HG03520 (cell line): ENCODE data around the gene AGAP1.
"Not testable (repeated sequence)": the region's sequence is repeated elsewhere in the genome, so short reads cannot be mapped to it uniquely, and the experiment has no call there.

Experiments
- ATAC-seq: cut with Tn5 transposase; IDR thresholded peaks from one replicate; pipeline ENCODE4 v1.9.1; 2021; ENCODE audit warnings: mild to moderate bottlenecking, moderate library complexity; ENCODE audit not compliant: unreplicated experiment

The AGAP1 gene

DNA sequence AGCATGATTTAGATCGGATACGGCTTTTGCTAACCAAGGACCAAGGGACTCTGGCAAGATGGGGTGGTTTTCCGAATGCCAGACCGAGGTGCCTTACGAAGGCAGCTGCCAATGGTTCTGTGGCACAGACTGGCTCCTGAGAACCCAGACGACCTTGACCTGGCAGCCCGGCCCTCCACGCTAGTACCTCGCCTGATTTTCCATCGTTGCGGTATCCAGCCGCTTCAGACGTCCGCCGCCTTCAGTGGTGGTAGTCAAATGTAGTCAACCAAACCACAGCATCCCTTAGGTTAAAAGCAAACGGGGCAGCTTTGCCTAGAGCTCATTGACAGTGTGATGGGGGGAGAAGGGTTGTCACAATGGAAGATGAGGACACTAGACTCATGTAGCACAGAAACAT, 631.7 kb downstream of the AGAP1 start:
- no peak for ATAC-seq

DNA sequence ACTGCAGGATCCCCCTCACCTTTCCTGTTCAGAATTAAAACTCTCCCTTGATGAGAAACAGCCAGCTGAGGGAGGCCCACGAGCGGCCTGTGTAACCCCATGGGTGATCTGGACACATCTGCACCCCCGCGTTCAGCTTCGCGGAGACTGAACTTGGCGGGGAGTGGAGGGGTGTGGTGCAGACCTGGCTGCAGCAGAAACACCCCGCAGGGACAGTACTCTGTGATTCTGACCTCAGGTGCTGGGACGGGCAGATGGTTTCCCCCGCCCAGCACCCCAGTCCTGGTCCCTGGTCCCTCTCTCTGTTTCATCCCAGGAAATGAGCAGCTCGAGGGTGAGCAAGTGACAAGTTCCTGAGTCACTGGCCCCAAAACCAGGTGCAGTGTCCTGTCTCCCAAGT, 633.2 kb downstream of the AGAP1 start:
- ATAC-seq, result no peak

DNA sequence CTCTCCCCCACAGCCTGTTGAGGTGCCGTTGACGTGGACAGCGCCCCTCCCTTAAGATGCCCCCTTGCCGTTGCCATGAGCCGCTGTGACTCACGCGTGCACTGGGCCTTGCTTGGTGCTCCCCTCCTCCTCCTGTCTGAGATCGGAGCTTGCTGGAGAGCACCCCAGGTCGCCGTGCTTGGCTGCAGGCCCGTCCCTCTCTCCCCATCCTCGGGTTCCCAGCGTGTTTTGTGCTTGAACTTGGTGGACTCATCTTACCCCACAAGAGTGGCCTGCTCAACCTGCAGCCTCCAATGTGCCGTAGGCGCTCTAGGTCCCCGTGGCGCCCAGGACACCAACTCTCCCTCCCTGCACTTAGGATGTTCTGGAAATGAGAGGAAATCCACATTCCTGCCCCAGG, 634.5 kb downstream of the AGAP1 start:
- no peak for ATAC-seq

DNA sequence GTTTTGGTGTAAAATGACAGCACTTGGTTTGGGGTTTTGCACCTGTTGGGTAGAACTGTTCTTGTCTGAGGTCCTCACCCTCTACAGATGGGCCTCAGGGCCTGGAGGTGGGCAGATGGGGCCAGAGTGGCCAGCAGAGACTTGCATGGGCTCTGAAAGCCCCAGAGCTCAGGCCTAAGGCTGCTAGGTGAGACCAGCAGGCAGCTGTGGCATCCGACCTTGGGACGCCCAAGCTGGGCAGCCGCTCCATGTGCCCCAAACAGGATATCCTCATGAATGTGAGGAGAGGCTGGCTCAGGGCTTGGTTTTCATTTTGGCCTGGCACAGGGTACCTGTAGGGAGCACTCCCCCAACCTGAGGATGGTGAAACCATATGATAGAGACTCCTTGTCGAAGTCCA, 636.1 kb downstream of the AGAP1 start:
- ATAC-seq, result no peak

DNA sequence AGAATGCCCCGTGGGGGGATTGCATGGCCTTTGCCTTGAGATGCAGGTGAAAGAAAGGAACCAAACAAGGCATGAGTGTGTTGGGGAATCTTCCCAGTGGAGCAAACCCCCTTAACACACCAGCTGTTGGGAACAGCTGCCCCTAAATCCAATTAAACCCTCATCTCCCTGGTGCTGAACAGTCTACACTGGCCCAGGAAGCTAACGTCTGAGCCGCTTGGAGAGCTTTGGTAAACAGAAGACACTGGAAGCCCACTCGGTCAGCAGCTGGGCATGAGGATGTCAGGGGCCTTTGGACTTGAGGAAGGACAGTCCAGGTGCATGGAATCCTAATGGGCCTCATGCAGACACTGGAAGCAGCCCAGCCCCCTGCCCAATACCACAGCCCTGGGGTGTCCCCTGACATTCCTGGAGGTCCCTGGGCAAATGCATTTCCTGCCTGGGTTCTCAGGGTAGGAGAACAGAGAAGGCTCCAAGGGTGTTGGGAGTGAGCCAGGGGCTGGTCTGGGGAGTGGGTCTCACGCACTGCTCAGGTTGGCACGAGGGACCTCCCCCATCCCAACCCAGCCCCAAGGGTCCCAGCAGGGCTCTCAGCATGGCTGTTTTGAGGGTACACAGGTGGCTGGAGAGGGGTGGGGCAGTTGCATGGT, 636.6 kb downstream of the AGAP1 start:
- ATAC-seq, result no peak

DNA sequence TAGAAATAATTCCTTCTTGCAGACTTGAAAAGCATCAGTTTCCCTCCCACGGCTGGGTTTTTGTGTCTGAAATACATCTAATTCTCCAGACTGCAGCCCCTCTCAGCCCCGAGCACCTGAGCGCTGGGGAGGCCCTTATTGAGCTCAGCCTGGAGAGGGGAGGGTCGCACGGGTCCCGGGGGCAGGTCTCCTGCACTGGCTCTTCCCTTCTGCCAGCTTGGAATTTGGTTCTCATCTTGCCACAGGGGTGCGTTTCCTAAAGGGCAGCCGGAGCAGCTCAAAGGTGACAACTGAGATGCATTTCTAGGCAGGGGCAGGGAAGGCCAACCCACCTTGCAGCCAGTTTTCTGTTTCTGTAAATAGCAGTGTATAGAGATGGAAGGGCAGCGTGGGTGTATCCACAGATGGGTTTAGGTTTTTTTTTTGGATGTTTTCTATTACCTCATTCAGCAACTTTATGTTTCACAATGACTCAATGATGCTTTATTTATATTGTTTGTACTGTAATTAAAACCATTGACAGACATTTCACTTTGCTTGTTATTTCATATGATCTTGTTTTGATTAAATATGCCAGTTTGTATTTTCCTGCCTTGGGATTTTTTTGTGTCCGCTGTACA, 637.3 kb downstream of the AGAP1 start:
- no peak for ATAC-seq

DNA sequence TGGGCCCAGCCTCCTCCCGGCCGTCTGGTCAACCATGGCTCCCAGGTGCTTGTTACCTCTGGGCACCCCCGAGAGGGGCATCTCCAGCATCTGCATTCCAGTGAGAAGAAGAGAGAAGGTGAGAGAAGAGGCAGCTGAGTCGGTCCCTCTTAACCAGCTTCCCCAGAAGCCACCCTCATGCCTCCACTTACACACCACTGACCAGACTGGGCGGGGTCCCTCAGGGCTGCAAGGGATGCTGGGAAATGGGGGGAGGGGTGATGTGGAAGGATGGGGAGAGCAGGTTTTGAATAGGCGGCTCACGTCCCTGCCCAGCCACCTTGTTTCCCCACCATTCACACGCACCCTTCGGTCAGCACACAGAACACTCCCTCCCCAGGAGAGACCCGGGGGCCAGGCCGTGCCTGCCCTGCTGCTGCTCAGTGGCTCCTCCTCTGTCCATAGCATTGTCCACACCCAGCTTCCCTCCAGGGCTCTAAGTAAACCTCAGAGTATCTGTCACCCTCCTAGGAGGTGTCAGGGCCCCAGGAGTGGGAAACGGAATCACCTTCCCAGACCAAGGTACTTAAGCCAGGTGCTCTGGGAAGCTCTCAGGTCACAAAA, 639.7 kb downstream of the AGAP1 start:
- ATAC-seq, result no peak

DNA sequence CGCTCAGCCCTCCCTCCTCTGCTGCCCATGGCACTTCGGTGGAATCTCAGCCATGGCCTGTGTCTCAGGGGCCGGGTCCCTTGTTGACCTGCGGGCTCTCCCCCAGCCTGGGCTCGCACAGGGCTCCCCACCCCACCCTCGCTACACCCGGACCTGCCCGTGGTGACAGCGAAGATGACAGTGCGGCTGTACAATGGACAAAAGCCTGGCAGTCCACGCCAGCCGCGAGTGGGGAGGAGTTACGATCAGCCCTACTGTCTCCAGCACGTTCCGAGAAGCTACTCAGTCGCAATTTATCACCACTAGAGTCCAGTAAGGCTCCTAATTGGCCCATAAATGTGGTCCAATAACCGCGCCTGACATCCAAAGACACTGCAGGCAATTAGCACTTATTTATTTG, 642.7 kb downstream of the AGAP1 start:
- ATAC-seq, result no peak

DNA sequence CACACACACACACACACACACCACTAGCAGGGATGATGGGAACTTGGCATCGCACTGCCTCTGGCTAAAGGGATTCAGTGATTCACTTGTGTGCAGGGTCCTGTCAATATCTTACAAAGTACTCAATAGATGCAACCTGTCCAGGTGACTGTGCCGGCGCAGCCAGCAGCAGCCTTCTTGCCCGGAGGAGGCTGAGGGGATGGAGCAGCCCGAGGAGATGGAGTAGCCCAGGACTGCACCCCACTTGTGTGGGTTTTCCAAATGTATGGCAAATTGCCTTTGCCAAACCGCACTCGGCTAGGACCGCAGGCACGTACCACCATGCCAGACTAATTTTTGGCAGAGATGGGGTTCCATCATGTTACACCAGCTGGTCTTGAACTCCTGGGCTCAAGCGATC, 643.2 kb downstream of the AGAP1 start:
- ATAC-seq, result no peak

DNA sequence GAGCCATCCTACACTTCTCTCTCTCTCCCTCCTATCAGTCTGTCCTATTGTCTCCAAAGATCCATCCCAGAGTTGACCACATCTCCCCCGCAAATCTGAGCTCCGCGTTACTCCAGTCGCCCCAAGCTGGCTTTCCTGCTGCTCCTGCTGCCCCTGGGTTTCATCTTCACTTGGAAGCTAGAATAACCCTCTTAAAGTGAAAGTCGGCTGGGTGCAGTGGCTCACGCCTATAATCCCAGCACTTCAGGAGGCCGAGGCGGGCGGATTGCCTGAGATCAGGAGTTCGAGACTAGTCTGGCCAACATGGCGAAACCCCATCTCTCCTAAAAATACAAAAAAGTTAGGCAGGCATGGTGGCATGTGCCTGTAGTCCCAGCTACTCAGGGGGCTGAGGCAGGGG, 647.8 kb downstream of the AGAP1 start:
- not testable (repeated sequence) for ATAC-seq

DNA sequence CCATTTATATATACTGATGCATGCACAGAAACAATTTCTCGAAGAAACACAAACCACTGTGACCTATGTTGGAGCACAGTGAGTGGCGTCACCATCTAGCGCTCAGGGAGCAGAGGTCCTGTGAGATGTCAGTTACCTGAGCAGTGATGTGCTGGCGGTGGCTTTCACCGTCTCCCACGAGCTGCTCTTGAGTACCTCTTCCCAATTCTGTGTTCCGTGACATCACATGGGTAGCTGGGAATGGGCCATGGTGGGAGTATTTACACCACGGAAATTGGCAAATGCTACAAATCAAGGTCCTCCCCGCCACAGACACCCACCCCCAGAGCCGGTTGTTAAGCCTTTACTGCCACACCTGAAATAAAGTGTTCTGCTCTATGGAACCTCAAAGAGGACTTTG, 650.0 kb downstream of the AGAP1 start:
- no peak for ATAC-seq

DNA sequence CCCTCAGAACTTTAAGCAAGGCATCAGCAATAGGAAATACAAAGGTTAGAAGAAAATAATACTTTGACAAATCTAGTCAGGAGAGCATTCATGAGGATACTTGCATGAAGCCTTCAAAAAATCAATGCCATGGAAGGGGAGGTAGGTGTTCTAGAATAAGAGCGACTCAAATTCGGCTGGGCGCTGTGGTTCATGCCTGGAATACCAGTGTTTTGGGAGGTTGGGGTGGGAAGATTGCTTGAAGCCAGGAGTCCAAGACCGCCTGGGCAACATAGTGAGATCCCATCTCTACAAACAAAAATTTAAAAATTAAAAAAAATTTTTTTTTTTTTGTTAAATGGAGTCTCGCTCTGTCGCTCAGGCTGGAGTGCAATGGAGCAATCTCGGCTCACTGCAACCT, 652.6 kb downstream of the AGAP1 start:
- ATAC-seq, result no peak

DNA sequence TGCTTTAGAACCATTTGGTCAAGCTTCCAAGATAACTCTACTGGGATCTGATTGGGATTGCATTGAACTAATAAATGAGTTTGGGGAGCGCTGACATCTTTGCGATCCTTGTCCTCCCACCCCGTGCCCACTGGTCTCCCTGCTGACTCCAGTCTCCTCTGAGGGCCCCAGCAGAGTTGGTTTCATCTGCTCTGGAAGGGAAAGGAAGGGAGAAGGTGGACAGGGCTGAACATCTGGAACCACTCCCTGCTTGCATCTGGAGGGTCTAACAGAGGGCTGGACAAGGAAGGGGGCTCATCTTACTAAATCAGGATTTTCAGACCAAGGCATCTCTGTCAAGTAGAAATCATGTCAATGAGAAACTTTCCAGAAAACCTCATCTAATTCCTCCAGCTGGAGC, 661.6 kb downstream of the AGAP1 start:
- ATAC-seq, result no peak

DNA sequence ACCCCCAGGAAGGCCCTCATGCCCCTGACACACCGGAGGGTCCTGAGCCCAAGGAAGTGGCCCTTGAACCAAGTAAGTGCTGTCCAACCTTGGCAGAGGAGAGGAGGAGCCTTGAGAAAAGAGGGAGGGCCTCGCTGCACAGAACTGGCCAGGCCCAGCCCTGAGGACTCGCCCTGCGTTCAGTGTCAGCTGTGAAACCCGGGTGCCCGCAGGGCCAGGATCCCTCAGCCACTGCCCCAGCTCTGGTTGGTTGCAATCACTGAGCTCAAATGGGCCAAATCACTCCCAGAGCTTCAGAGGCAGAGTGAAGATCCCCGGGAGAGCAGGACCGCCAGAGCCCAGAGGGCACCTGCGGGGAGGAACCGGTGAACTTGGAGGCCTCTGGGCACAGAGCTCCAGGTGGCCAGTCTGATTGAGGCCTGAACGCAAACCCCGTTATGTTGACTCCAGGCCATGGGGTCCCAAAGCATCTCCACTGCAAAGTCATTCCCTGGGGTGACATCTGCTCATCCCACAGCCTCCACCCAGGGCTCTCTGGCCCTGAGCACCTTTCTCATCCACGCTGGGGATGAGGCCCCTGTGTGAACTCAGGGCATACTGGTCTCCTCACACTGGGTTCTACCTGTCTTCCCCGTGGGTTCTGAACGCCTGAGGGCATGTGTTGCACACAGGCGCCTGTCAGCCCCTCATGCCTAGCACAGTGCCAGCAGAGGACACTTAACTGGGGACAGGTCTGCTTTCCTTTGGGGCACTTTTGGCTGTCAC, 662.4 kb downstream of the AGAP1 start:
- no peak for ATAC-seq

DNA sequence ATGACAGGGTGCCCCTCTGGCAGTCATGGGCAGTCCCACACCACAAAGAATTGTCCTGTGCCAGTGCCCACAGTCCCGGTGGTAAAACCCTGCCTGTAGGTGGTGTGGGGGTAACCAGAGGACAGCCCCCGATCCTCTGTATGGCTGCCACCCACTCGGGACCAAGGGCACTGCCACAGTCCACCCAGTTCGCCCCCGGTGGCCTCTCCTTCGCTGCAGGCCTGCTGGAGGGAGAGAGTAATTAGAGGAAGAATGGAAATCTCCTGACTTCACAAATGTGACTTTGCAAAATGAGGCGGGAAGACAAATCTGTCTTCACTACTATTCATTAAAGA, 663.0 kb downstream of the AGAP1 start:
- ATAC-seq, result no peak

DNA sequence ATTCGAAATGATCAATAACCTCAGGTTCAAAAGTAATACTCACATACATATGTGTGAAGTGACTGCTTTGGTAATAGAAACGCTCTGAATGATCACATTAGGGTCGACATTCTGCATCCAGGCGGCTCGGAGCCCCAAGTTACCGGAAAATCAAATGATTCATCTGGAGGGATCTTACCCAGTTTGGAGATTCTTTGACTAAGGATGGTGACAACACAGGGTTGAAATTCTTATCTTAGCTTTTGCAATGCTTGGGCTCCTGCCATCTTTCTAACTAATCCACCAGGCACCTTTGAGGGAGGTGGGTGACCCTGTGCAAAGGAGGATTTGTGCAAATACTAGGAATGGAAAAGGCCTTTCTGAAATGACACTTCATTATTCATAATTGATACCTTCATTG, 663.5 kb downstream of the AGAP1 start:
- ATAC-seq, result no peak

DNA sequence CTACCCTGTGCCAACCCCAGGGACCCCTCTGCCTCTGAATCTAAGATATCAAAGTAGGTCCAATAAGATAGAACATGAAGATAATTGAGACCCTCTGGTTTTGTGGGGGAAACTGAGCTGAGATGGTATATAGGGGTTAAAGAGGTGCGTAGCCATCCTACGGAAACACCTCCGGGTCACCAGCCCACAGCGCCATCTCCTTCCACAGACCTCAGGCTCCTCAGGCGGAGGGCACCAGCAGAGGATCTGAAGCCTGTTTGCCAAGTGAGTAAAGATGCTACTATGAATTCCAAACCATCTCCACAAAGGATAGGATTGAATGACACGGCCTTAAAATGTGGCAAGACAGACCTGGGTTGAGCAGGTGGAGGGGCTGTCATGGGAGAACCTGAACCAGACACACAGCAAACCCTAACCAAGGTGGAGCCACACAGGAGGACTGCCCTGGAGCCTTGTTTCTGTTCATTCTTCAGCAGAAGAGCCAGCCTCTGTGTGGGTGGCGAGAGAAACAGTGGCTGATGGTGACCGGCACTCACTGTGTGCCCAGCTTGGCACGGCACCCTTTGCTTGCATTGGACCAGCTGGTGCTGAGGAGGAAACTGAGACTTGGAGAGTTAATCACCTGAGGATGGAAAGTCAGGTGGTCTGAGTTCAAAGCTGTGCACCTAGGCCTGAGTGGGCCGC, 664.1 kb downstream of the AGAP1 start:
- no peak for ATAC-seq

DNA sequence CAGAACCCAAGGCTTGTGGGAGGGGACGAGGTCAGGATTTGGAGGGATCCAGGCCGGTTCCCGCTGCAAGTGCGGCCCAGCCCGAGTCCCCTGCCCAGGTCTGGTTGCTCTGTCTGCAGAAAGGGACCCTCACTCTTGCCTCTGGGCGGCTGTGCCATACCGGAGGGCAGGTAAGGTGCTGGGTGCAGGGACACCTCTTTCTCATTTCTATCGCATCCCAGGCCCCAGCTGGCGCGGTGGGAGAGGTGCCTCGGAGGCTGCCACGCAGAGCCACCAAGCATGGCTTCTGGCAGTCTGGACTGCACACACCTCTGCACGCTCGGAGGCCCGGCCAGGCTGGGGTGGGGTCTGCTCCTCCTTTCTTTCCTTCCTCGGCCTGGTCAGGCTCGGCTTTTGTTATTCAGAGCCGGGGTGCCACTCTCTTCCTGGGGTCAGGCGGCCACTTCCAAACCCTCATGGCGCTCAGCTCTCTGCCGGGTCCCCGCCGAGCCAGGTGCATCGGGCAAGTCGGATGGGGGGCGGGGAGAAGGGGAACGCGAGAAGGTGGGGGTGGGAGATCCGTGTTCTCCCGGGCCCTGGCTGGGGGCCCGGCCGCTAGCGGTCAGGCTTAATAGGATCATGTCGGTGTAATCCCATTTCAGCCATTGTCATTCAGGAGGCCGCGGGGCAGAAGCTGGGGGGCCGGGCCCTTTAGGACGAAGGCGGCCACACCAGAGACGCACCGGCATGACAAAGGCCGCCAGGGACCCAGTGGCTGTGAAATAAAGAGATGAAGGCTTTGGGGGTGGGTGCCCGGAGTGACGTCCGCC, 665.3 kb downstream of the AGAP1 start:
- no peak for ATAC-seq

DNA sequence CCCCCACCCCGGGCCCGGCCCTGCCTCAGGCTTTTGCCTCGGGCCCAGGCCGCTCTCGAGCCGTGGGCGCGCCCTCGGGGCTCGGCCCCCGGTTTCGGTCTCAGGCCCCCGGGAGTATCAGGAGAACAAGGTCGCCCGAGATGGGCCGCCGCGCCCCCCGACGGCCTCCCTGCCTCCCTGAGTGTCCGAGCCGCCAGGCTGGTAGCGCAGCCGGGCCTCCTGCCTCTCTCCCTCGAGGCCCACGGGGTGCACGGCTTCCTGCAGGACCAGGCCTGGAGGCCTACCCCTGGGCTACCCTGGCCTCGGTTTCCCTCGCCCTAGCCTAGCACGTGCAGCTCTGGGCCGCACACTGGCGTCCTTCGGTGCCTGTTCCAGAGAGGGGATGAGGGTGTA, 665.9 kb downstream of the AGAP1 start:
- no peak for ATAC-seq

DNA sequence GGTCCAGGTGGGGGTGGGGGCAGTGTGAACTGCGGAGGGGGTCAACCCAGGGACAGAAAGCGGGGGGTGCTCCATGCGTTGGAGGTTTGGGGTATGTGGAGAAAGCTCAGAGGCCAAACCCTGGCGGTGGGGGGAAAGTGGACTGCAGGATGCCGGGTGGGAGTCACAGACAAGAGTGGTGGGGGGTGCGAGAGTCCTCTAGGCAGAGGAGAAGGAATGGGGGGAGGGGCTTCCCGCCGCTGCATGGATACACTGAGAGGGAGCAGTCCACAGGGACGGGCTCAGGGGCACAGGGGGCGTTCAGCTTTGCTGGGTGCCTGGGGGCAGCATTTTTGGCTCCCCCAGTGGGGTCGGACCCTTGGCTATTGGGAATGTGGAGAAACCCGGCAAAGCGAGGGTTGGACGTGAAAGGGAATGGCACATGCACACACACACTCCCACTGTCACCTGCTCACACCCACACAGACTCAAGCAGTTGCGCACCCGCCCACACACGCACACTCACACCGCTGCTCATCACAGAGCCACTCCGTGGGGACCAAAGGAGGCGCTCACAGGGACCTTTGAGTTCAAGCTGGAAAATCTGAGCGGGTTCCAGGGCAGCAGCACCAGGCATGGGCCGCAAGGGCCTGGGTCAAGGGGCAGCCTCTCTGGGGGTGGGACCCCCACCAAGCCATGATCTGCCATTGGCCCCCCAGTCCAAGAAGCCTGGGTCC, 666.7 kb downstream of the AGAP1 start:
- no peak for ATAC-seq
